Measurements from ENCODE around the gene FAM50B. TPM values are rescaled to one million over a fixed set of nuclear protein-coding genes. Genes with fewer than 3 reads are reported as not detected.
A peak's percentile ranks its signal among the peaks of the same experiment; 100 is the strongest.

The FAM50B gene
- total and polyA plus RNA-seq, 2 of the 13 experiments (the other 11 are each of a cell fraction or from before 2014, with no cell fraction given) = 0.05 TPM; not detected in 1

- ChIA-PET POLR2A (interaction anchor here (0.5 to 2.9 kb wide), 22 partner anchors 8 to 179 kb away, joined by 3 to 49 read pairs (median 4); no protein-coding TSS in a partner anchor), CTCF (ENCODE audit: low intra/inter-chr PET ratio, low total read pairs) (no interaction called here)
- no peaks in the 10 kb centered on the region for H4K20me1 ChIP-seq (ENCODE audit: insufficient read depth, low read length)
- BruUV-seq (replicated peaks) = no TSS peak
- 8% methylated on average over 8 of the region's 8 CpGs for WGBS (ENCODE audit: low lambda C conversion rate)
- FAIRE-seq (peak; percentile 93), DNase-seq (ENCODE audit: low spot score) (peak; percentile 95), ATAC-seq (peak; percentile 66)
- H3K4me2 ChIP-seq (ENCODE audit: low read depth, low read length) = peak overlapping the region; percentile 88
- no peaks in the 10 kb centered on the region for H3K27me3 ChIP-seq (ENCODE audit: control insufficient read depth in 1 of 2, insufficient read depth in 2 of 2, low read length in 2 of 2)
- peak overlapping the region; percentile 26 to 66 (median 47); a peak in 5 of 6 replicates for H3K4me3 ChIP-seq (replicated peaks in 1 of 3; ENCODE audit: insufficient read depth in 1 of 3, low read depth in 2 of 3, low read length in 3 of 3)
- H3K79me2 ChIP-seq (ENCODE audit: insufficient read depth, low read length) = no peaks in the 10 kb centered on the region
- no peaks in the 10 kb centered on the region for H3K36me3 ChIP-seq (replicated peaks in 1 of 2; ENCODE audit: control insufficient read depth in 1 of 2, insufficient read depth in 2 of 2, low read length in 2 of 2)
- H3K9me3 ChIP-seq (ENCODE audit: low read length) = no peaks in the 10 kb centered on the region
- intact Hi-C loops (cut with micrococcal nuclease; ENCODE audit: unreplicated experiment) (loop anchor here (5.0 kb wide), 2 partner anchors 33 to 138 kb away; no protein-coding TSS in a partner anchor), in situ Hi-C loops (cut with HindIII; ENCODE audit: extremely low pct_ligation_motif_present, low pct_unique_long_range_greater_than_20kb) (no loop called here)
- H2AFZ ChIP-seq (ENCODE audit: low read length) = no peak overlapping the region
- peak overlapping the region; percentile 80 for H3K9ac ChIP-seq (ENCODE audit: insufficient read depth, low read depth, low read length)
- peaks cover 77% of the 10 kb centered on the region for H3K4me1 ChIP-seq (ENCODE audit: insufficient read depth, low read length)
- peak overlapping the region; percentile 97 for H3K27ac ChIP-seq (ENCODE audit: extremely low read length, insufficient read depth, low read length)
- TF ChIP-seq MTA1 (CRISPR knock-in tag; IDR thresholded peaks at IDR 0.05; ENCODE audit: borderline replicate concordance) (no peak; the same call in 1 of the 2 replicates), CREBL2 (CRISPR knock-in tag; IDR thresholded peaks at IDR 0.05; ENCODE audit: borderline replicate concordance) (no peak), ADNP (CRISPR knock-in tag; IDR thresholded peaks at IDR 0.05) (no peak), ZNF180 (CRISPR knock-in tag; IDR thresholded peaks at IDR 0.05; ENCODE audit: borderline replicate concordance, low read depth) (no peak), RFX3 (CRISPR knock-in tag; IDR thresholded peaks at IDR 0.05) (peak; percentile 79), ZKSCAN1 (IDR thresholded peaks at IDR 0.05; ENCODE audit: low read length) (no peak), SP1 (IDR thresholded peaks at IDR 0.05) (no peak), SP1 (CRISPR knock-in tag; IDR thresholded peaks at IDR 0.05) (0 out of 2 replicates have a peak, but pooled peaks have one; percentile 44), RNF219 (CRISPR knock-in tag; IDR thresholded peaks at IDR 0.05) (no peak), ZNF207 (IDR thresholded peaks at IDR 0.05; ENCODE audit: borderline replicate concordance) (no peak), ZBTB2 (CRISPR knock-in tag; IDR thresholded peaks at IDR 0.05; ENCODE audit: low read depth) (no peak), IKZF1 (IDR thresholded peaks at IDR 0.05) (no peak), CHD2 (IDR thresholded peaks at IDR 0.05; ENCODE audit: low read depth, low read length) (peak; percentile 6; the same call in 1 of the 2 replicates), SMAD9 (CRISPR knock-in tag; IDR thresholded peaks at IDR 0.05) (no peak), PHF5A (CRISPR knock-in tag; IDR thresholded peaks at IDR 0.05; ENCODE audit: low read depth, unreplicated experiment) (peak; percentile 46), HMGA1 (CRISPR knock-in tag; conservative IDR thresholded peaks at IDR 0.05) (no peak)
Observed at GRCh38 chr6:3838992-3839867, 9.9 kb upstream of the FAM50B start.

All from HepG2 (cell line).